Tibial nerve (tissue), 4 donors: ENCODE data around the gene PDIA6. TPM values are rescaled to one million over a fixed set of nuclear protein-coding genes. Genes with fewer than 3 reads are reported as not detected.

ENCODE experiments used
- DNase-seq, 2 donors: peaks; one replicate each; pipeline ENCODE4 v3.0.0-alpha.2; 2019; ENCODE audit warnings: low spot score in 2 of 2
- H3K27ac ChIP-seq, 4 donors: fragments of 200-600 bp; sonication (generic) in 3 of 4; one replicate each; pipeline ENCODE4 v1.5.1; 2017 to 2019; ENCODE audit warnings: mild to moderate bottlenecking in 1 of 4
- H3K27me3 ChIP-seq, 2 donors: fragments of 200-600 bp; sonication (generic) in 1 of 2; one replicate each; pipeline versions ENCODE4 v1.5.1 to v1.6.0; 2017 to 2019
- H3K36me3 ChIP-seq, 3 donors: fragments of 200-600 bp; sonication (generic); one replicate each; pipeline ENCODE4 v1.5.1; 2018 to 2019
- H3K4me1 ChIP-seq, 4 donors: fragments of 200-600 bp; sonication (generic) in 3 of 4; one replicate each; pipeline ENCODE4 v1.5.1; 2017 to 2019
- H3K4me3 ChIP-seq, 4 donors: fragments of 200-600 bp; sonication (generic) in 3 of 4; one replicate each; pipeline ENCODE4 v1.5.1; 2017 to 2019; ENCODE audit warnings: mild to moderate bottlenecking in 1 of 4, moderate library complexity in 1 of 4
- H3K9me3 ChIP-seq, 4 donors: fragments of 200-600 bp; sonication (generic) in 3 of 4; one replicate each; pipeline ENCODE4 v1.5.1; 2017 to 2019
- EP300 ChIP-seq, 2 donors: sonication (generic); formaldehyde crosslinking; IDR thresholded peaks; one replicate each; pipeline ENCODE4 v1.6.1; 2017; ENCODE audit warnings: antibody characterized with exemption in 2 of 2, mild to moderate bottlenecking in 1 of 2
- POLR2A ChIP-seq, 2 donors: fragments of 450-650 bp; IDR thresholded peaks; one replicate each; pipeline ENCODE4 v1.6.1; 2017; ENCODE audit warnings: antibody characterized with exemption in 2 of 2, mild to moderate bottlenecking in 2 of 2, moderate library complexity in 2 of 2
- WGBS, 2 donors: methylation state at CpG; one replicate each; pipeline ENCODE4 v1.1.5; 2018; 5-methylcytosine and 5-hydroxymethylcytosine counted together
- total RNA-seq, 4 donors: library from RNA; depleted of rRNA; stranded (reverse); fragments of >200 nt; gene quantifications; one replicate each; pipeline ENCODE4 v1.1.0, GENCODE V29; 2016
- TF ChIP-seq, protein P1 (sequence below), 5 experiments: fragments of 200-600 bp in 3 of 5; fragments of 450-650 bp in 2 of 5; sonication (generic) in 3 of 5; IDR thresholded peaks; one replicate each; pipeline ENCODE4 v1.5.1; 2016 to 2019; ENCODE audit warnings: antibody characterized with exemption in 5 of 5, mild to moderate bottlenecking in 3 of 5, moderate library complexity in 2 of 5

The PDIA6 gene
- total RNA-seq, 4 donors from 2014 or later = 61.4 to 84.3 (median 76.2) TPM

DNA sequence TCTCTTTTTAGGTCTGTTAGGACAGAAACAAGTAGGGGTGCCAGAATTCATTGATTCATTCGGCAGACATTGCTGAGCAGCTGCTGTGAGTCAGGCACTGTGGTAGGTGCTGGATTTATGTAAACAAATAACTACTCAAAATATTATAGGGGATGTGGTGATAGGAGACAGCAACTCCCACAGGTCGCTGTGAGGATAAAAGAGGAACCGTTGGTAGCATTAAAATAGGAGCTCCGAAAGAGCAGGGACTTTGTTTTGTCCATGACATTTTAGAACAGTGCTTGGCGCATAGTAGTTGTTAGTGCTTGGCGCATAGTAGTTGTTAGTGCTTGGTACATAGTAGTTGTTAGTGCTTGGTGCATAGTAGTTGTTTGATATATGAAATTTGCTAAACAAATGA is 62.0 kb downstream of the PDIA6 start:
- TF ChIP-seq POLR2A (IDR thresholded peaks at IDR 0.05) (no peak), EP300 (IDR thresholded peaks at IDR 0.05) (no peak)
- TF ChIP-seq, protein P1, sequence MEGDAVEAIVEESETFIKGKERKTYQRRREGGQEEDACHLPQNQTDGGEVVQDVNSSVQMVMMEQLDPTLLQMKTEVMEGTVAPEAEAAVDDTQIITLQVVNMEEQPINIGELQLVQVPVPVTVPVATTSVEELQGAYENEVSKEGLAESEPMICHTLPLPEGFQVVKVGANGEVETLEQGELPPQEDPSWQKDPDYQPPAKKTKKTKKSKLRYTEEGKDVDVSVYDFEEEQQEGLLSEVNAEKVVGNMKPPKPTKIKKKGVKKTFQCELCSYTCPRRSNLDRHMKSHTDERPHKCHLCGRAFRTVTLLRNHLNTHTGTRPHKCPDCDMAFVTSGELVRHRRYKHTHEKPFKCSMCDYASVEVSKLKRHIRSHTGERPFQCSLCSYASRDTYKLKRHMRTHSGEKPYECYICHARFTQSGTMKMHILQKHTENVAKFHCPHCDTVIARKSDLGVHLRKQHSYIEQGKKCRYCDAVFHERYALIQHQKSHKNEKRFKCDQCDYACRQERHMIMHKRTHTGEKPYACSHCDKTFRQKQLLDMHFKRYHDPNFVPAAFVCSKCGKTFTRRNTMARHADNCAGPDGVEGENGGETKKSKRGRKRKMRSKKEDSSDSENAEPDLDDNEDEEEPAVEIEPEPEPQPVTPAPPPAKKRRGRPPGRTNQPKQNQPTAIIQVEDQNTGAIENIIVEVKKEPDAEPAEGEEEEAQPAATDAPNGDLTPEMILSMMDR (IDR thresholded peaks at IDR 0.05) = no peak
- no peak overlapping the region for H3K4me3 ChIP-seq
- no peaks in the 10 kb centered on the region for H3K9me3 ChIP-seq
- DNase-seq = no peak
- WGBS, 2 donors = 78 to 84% methylated on average over 6 of the region's 6 CpGs
- no peaks in the 10 kb centered on the region for H3K4me1 ChIP-seq
- no peaks in the 10 kb centered on the region for H3K27me3 ChIP-seq
- H3K36me3 ChIP-seq = no peaks in the 10 kb centered on the region
- no peak overlapping the region for H3K27ac ChIP-seq

DNA sequence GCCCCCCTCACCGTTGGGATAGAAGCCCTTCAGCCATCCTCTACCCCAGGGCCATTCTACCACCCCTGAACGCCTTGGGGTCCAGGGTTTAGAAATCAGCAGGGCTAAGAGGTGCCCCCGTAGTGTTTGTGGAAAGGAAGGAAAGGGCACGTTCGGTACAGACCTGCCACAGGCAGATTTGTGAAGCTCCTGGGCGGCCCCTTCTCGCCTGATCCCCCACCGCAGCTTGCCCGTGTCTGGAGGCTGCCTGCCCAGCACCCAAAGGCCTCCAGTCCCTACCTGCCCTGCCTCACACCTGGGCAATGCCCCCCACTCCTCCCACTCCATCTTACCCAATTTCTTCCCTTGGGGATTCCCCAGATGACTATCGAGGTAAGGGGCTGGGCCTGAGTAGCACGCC is 69.9 kb downstream of the PDIA6 start:
- DNase-seq = no peak
- 84 to 86% methylated on average over 11 of the region's 11 CpGs for WGBS, 2 donors

DNA sequence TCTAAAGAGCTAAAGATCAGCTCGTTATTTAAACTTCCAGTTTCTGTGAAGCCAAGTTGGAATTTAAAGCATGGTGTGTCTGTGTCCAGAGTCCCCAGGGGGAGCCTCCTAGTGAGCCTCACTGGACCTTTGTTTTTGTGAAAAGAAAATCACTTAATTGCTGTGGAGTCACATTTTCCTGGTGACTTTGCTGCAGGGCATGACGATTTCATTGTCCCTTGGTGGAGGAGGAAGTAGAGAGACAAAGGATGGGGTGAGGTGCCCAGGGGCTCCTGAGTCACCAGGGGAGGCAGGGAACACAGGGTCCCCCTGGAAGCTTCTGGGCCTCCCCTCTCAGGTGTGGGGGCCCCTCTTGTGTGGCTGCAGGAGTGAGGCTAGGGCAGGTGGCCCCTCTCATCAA is 71.4 kb downstream of the PDIA6 start:
- 32 to 44% methylated on average over 2 of the region's 2 CpGs for WGBS, 2 donors
- Histone ChIP-seq H3K9me3 (no peaks in the 10 kb centered on the region), H3K4me1 (no peaks in the 10 kb centered on the region), H3K27me3 (no peaks in the 10 kb centered on the region), H3K36me3 (no peaks in the 10 kb centered on the region), H3K4me3 (no peak overlapping the region), H3K27ac (no peak overlapping the region)
- TF ChIP-seq, protein P1 (IDR thresholded peaks at IDR 0.05) = no peak
- no peak for TF ChIP-seq POLR2A (IDR thresholded peaks at IDR 0.05)
- no peak for TF ChIP-seq EP300 (IDR thresholded peaks at IDR 0.05)
- DNase-seq = no peak

More for the DNA sequence above, 69.9 kb downstream of the PDIA6 start:
- no peak overlapping the region for H3K4me3 ChIP-seq
- no peaks in the 10 kb centered on the region for H3K36me3 ChIP-seq
- H3K27me3 ChIP-seq = no peaks in the 10 kb centered on the region
- H3K4me1 ChIP-seq = no peaks in the 10 kb centered on the region
- TF ChIP-seq, protein P1 (IDR thresholded peaks at IDR 0.05) = no peak
- TF ChIP-seq EP300 (IDR thresholded peaks at IDR 0.05) (no peak), POLR2A (IDR thresholded peaks at IDR 0.05) (no peak)
- no peaks in the 10 kb centered on the region for H3K9me3 ChIP-seq
- H3K27ac ChIP-seq = no peak overlapping the region

DNA sequence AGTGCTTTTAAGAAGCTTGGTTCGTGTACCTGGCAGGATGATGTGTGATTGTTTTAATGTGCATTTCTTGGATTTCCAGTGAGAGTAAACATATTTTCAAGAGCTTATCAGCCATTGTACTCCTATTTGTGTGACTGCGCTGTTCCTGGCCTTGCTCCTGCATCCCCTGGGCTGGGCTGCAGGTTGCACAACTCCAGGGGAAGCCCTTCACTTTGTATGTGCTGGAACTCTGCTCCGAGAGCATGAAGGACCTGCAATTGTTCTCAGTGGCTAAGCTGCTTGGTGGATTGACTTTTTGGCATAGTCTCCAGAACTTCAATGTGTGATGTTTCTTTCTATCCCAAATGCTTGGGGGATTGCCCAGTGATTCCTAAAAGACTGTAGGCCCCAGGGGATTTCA is 72.4 kb downstream of the PDIA6 start:
- H3K27ac ChIP-seq = no peak overlapping the region
- H3K9me3 ChIP-seq = no peaks in the 10 kb centered on the region
- DNase-seq = no peak
- H3K4me1 ChIP-seq = no peaks in the 10 kb centered on the region
- TF ChIP-seq EP300 (IDR thresholded peaks at IDR 0.05) (no peak), POLR2A (IDR thresholded peaks at IDR 0.05) (no peak)
- TF ChIP-seq, protein P1 (IDR thresholded peaks at IDR 0.05) = no peak
- H3K27me3 ChIP-seq = no peaks in the 10 kb centered on the region
- 81 to 87% methylated on average over 3 of the region's 3 CpGs for WGBS, 2 donors
- no peaks in the 10 kb centered on the region for H3K36me3 ChIP-seq
- H3K4me3 ChIP-seq = no peak overlapping the region

DNA sequence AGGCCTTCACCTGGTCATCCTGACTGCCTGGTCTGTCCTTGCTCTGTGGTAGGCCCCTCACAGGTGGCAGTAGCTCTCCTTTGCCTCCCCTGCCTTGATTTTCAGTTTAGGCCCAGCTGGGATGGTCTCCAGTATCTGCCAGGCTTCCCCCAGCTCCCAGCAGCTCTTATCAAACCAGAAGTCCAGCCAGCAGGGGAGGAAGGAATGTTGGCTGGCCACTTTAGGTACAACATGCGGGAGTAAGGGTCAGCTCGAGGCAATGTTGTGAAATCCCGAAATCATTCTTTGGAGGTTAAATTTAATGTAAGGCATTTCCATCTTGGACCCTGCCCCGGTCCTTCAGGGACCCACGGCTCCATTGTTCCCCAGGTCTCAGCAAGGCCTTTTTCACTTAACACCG is 74.4 kb downstream of the PDIA6 start:
- no peak overlapping the region for H3K27ac ChIP-seq
- H3K4me3 ChIP-seq = no peak overlapping the region
- H3K27me3 ChIP-seq = no peaks in the 10 kb centered on the region
- no peak for DNase-seq
- 84 to 89% methylated on average over 6 of the region's 6 CpGs for WGBS, 2 donors
- TF ChIP-seq EP300 (IDR thresholded peaks at IDR 0.05) (no peak), POLR2A (IDR thresholded peaks at IDR 0.05) (no peak)
- TF ChIP-seq, protein P1 (IDR thresholded peaks at IDR 0.05) = no peak
- no peaks in the 10 kb centered on the region for H3K9me3 ChIP-seq
- H3K36me3 ChIP-seq = no peaks in the 10 kb centered on the region
- no peaks in the 10 kb centered on the region for H3K4me1 ChIP-seq
